OCI-LY3 (cell line): ENCODE data around the gene HSF2BP.

Source experiments
- EZH2phosphoT487 ChIP-seq: fragments of 200-600 bp; shearing (Covaris generic); IDR thresholded peaks from 2 replicates; pipeline ENCODE4 v1.6.1; 2018; ENCODE audit warnings: antibody characterized with exemption, mixed run types, low read depth
- TF ChIP-seq, protein P1 (sequence below): fragments of 200-600, 300-600 bp; sonication (generic); IDR thresholded peaks from 2 replicates; pipeline ENCODE4 v1.5.1; 2014; ENCODE audit warnings: antibody characterized with exemption, low read length, low read depth

DNA sequence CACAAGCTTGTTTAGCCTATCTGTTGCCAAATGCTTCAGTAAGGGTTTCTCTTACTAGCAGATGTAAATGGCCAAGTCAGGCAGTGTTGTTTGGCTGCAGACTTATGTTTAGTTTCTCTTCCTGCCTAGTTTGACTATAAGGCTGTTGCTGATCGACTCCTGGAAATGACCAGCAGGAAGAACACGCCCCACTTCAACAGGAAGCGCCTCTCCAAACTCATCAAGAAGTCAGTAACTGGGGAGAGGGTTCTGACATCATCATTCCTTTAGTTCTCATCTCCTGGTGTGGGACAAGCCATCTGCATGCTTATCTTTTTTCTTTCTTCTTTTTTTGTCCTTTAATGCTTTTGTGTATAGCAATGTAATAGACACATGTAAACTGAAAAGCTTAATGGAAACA lies 25.1 kb upstream of the HSF2BP start:
- TF ChIP-seq, protein P1, sequence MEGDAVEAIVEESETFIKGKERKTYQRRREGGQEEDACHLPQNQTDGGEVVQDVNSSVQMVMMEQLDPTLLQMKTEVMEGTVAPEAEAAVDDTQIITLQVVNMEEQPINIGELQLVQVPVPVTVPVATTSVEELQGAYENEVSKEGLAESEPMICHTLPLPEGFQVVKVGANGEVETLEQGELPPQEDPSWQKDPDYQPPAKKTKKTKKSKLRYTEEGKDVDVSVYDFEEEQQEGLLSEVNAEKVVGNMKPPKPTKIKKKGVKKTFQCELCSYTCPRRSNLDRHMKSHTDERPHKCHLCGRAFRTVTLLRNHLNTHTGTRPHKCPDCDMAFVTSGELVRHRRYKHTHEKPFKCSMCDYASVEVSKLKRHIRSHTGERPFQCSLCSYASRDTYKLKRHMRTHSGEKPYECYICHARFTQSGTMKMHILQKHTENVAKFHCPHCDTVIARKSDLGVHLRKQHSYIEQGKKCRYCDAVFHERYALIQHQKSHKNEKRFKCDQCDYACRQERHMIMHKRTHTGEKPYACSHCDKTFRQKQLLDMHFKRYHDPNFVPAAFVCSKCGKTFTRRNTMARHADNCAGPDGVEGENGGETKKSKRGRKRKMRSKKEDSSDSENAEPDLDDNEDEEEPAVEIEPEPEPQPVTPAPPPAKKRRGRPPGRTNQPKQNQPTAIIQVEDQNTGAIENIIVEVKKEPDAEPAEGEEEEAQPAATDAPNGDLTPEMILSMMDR = no peak
- no peak for TF ChIP-seq EZH2phosphoT487
